ENCODE data around the gene AMACR.
A peak's percentile ranks its signal among the peaks of the same experiment; 100 is the strongest.
"Not testable (repeated sequence)": the region's sequence is repeated elsewhere in the genome, so short reads cannot be mapped to it uniquely, and the experiment has no call there.

The AMACR gene

GRCh38 chr5:34016750-34017149 lies 8.9 kb upstream of the AMACR start:
- no peak overlapping the region for H3K4me3 ChIP-seq (ENCODE audit: low read depth in 1 of 2, low read length in 2 of 2)
- no peaks in the 10 kb centered on the region for H3K27me3 ChIP-seq (ENCODE audit: control insufficient read depth in 1 of 2, insufficient read depth in 2 of 2, low read length in 2 of 2)
- H3K27ac ChIP-seq (ENCODE audit: low read depth, low read length) = no peak overlapping the region
- peaks cover 14% of the 10 kb centered on the region for H3K4me1 ChIP-seq (ENCODE audit: insufficient read depth, low read length)
- H3K9ac ChIP-seq (ENCODE audit: low read length) = no peak overlapping the region
- H3K9me3 ChIP-seq (ENCODE audit: low read length) = no peaks in the 10 kb centered on the region
- H3K36me3 ChIP-seq (ENCODE audit: insufficient read depth, low read length) = no peaks in the 10 kb centered on the region

GRCh38 chr5:34016222-34016621 lies 8.4 kb upstream of the AMACR start:
- peaks cover 14% of the 10 kb centered on the region for H3K4me1 ChIP-seq (ENCODE audit: insufficient read depth, low read length)
- no peaks in the 10 kb centered on the region for H3K36me3 ChIP-seq (ENCODE audit: insufficient read depth, low read length)
- H3K27ac ChIP-seq (ENCODE audit: low read depth, low read length) = no peak overlapping the region
- H3K9me3 ChIP-seq (ENCODE audit: low read length) = no peaks in the 10 kb centered on the region
- no peak overlapping the region for H3K9ac ChIP-seq (ENCODE audit: low read length)
- no peak overlapping the region for H3K4me3 ChIP-seq (ENCODE audit: low read depth in 1 of 2, low read length in 2 of 2)
- H3K27me3 ChIP-seq (ENCODE audit: control insufficient read depth in 1 of 2, insufficient read depth in 2 of 2, low read length in 2 of 2) = no peaks in the 10 kb centered on the region

GRCh38 chr5:34015120-34015822 lies 7.4 kb upstream of the AMACR start:
- no peak overlapping the region for H3K27ac ChIP-seq (ENCODE audit: low read depth, low read length)
- no peaks in the 10 kb centered on the region for H3K36me3 ChIP-seq (ENCODE audit: insufficient read depth, low read length)
- H3K9me3 ChIP-seq (ENCODE audit: low read length) = no peaks in the 10 kb centered on the region
- H3K9ac ChIP-seq (ENCODE audit: low read length) = no peak overlapping the region
- H3K4me3 ChIP-seq (ENCODE audit: low read depth in 1 of 2, low read length in 2 of 2) = no peak overlapping the region
- peaks cover 14% of the 10 kb centered on the region for H3K4me1 ChIP-seq (ENCODE audit: insufficient read depth, low read length)
- H3K27me3 ChIP-seq (ENCODE audit: control insufficient read depth in 1 of 2, insufficient read depth in 2 of 2, low read length in 2 of 2) = no peaks in the 10 kb centered on the region

DNA sequence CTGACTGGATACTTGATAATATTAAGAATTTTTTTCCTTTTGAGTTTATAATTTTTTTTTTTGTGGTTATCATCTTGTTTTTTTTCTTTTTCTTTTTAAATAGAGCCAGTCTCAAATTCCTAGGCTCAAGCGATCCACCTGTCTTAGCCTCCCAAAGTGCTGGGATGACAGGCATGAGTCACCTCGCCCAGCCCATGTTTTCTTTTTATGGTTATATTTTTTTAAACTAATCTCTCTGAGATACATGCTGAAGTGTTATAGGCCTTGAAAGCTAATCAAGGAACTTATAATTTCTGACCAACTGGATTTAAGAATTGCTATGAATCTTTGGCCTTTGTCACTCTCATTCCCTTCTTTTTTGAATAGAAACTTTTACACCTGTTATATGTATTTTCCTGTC lies 6.8 kb upstream of the AMACR start:
- no peaks in the 10 kb centered on the region for H3K36me3 ChIP-seq (ENCODE audit: insufficient read depth, low read length)
- H3K4me1 ChIP-seq (ENCODE audit: insufficient read depth, low read length) = peaks cover 14% of the 10 kb centered on the region
- no peak overlapping the region for H3K27ac ChIP-seq (ENCODE audit: low read depth, low read length)
- H3K9ac ChIP-seq (ENCODE audit: low read length) = no peak overlapping the region
- H3K4me3 ChIP-seq (ENCODE audit: low read depth in 1 of 2, low read length in 2 of 2) = no peak overlapping the region
- H3K9me3 ChIP-seq (ENCODE audit: low read length) = no peaks in the 10 kb centered on the region
- no peaks in the 10 kb centered on the region for H3K27me3 ChIP-seq (ENCODE audit: control insufficient read depth in 1 of 2, insufficient read depth in 2 of 2, low read length in 2 of 2)

GRCh38 chr5:34013547-34013946 lies 5.7 kb upstream of the AMACR start:
- Histone ChIP-seq H3K27ac (ENCODE audit: low read depth, low read length) (no peak overlapping the region), H3K9me3 (ENCODE audit: low read length) (no peaks in the 10 kb centered on the region), H3K9ac (ENCODE audit: low read length) (no peak overlapping the region), H3K36me3 (ENCODE audit: insufficient read depth, low read length) (no peaks in the 10 kb centered on the region), H3K27me3 (ENCODE audit: control insufficient read depth in 1 of 2, insufficient read depth in 2 of 2, low read length in 2 of 2) (no peaks in the 10 kb centered on the region), H3K4me3 (ENCODE audit: low read depth in 1 of 2, low read length in 2 of 2) (no peak overlapping the region), H3K4me1 (ENCODE audit: insufficient read depth, low read length) (peaks cover 20% of the 10 kb centered on the region)

GRCh38 chr5:34012791-34013190 lies 4.9 kb upstream of the AMACR start:
- Histone ChIP-seq H3K27ac (ENCODE audit: low read depth, low read length) (no peak overlapping the region), H3K9ac (ENCODE audit: low read length) (no peak overlapping the region), H3K9me3 (ENCODE audit: low read length) (no peaks in the 10 kb centered on the region), H3K27me3 (ENCODE audit: control insufficient read depth in 1 of 2, insufficient read depth in 2 of 2, low read length in 2 of 2) (no peaks in the 10 kb centered on the region), H3K4me1 (ENCODE audit: insufficient read depth, low read length) (peaks cover 20% of the 10 kb centered on the region), H3K36me3 (ENCODE audit: insufficient read depth, low read length) (no peaks in the 10 kb centered on the region), H3K4me3 (ENCODE audit: low read depth in 1 of 2, low read length in 2 of 2) (no peak overlapping the region)

DNA sequence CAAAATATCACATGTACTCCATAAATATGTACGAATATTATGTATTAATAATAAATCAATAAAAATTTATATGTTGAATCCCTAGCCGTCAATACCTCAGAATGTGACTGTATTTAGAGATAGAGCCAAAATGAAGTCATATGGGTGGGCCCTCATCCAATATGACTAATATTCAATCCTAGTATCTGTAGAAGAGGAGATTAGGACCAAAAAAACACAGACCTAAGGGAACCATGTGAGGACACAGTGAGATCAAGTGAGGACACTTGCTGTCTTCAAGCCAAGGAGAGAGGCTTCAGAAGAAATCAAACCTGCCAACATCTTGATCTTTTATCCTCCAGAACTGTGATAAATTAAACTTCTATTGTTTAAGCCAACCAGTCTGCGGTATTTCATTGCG lies 3.7 kb upstream of the AMACR start:
- no peak overlapping the region for H3K4me3 ChIP-seq (ENCODE audit: low read depth in 1 of 2, low read length in 2 of 2)
- H3K9ac ChIP-seq (ENCODE audit: low read length) = no peak overlapping the region
- no peaks in the 10 kb centered on the region for H3K9me3 ChIP-seq (ENCODE audit: low read length)
- peaks cover 27% of the 10 kb centered on the region for H3K4me1 ChIP-seq (ENCODE audit: insufficient read depth, low read length)
- no peaks in the 10 kb centered on the region for H3K36me3 ChIP-seq (ENCODE audit: insufficient read depth, low read length)
- H3K27me3 ChIP-seq (ENCODE audit: control insufficient read depth in 1 of 2, insufficient read depth in 2 of 2, low read length in 2 of 2) = no peaks in the 10 kb centered on the region
- H3K27ac ChIP-seq (ENCODE audit: low read depth, low read length) = no peak overlapping the region

- not testable (repeated sequence) for H3K4me3 ChIP-seq (ENCODE audit: low read depth in 1 of 2, low read length in 2 of 2); H3K9ac ChIP-seq (ENCODE audit: low read length); H3K27me3 ChIP-seq (ENCODE audit: control insufficient read depth in 1 of 2, insufficient read depth in 2 of 2, low read length in 2 of 2); H3K27ac ChIP-seq (ENCODE audit: low read depth, low read length); H3K36me3 ChIP-seq (ENCODE audit: insufficient read depth, low read length); H3K9me3 ChIP-seq (ENCODE audit: low read length)
- H3K4me1 ChIP-seq (ENCODE audit: insufficient read depth, low read length) = peaks cover 27% of the 10 kb centered on the region
Measured at GRCh38 chr5:34010146-34010545, 2.3 kb upstream of the AMACR start.

DNA sequence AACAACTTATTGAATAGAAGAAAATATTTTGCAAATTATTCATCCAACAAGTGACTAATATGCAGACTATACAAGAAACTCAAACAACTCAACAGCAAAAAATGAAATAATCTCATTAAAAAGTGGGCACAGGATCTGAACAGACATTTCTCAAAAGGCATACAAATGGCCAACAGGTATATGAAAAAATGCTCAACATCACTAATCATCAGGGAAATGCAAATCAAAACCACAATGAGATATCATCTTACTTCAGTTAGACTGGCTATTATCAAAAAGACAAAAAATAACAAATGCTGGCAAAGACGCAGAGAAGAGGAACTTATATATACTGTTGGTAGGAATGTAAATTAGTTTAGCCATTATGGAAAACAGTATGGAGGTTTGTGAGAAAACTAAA lies 1.8 kb upstream of the AMACR start:
- peaks cover under 1% of the 10 kb centered on the region for H3K36me3 ChIP-seq (ENCODE audit: insufficient read depth, low read length)
- H3K27me3 ChIP-seq (ENCODE audit: control insufficient read depth in 1 of 2, insufficient read depth in 2 of 2, low read length in 2 of 2) = no peaks in the 10 kb centered on the region
- H3K9ac ChIP-seq (ENCODE audit: low read length) = no peak overlapping the region
- H3K4me3 ChIP-seq (ENCODE audit: low read depth in 1 of 2, low read length in 2 of 2) = no peak overlapping the region
- peaks cover 27% of the 10 kb centered on the region for H3K4me1 ChIP-seq (ENCODE audit: insufficient read depth, low read length)
- no peak overlapping the region for H3K27ac ChIP-seq (ENCODE audit: low read depth, low read length)
- H3K9me3 ChIP-seq (ENCODE audit: low read length) = no peaks in the 10 kb centered on the region

GRCh38 chr5:34008802-34009201 lies 952 bp upstream of the AMACR start:
- Histone ChIP-seq H3K36me3 (ENCODE audit: insufficient read depth, low read length) (peaks cover 8% of the 10 kb centered on the region), H3K4me1 (ENCODE audit: insufficient read depth, low read length) (peaks cover 27% of the 10 kb centered on the region), H3K9me3 (ENCODE audit: low read length) (no peaks in the 10 kb centered on the region), H3K27me3 (ENCODE audit: control insufficient read depth in 1 of 2, insufficient read depth in 2 of 2, low read length in 2 of 2) (no peaks in the 10 kb centered on the region), H3K4me3 (ENCODE audit: low read depth in 1 of 2, low read length in 2 of 2) (peak overlapping the region in 1 of 2 donors; percentile 79), H3K27ac (ENCODE audit: low read depth, low read length) (peak overlapping the region; percentile 79), H3K9ac (ENCODE audit: low read length) (peak overlapping the region; percentile 45)

GRCh38 chr5:34007201-34007620 lies 639 bp downstream of the AMACR start:
- Histone ChIP-seq H3K36me3 (ENCODE audit: insufficient read depth, low read length) (peaks cover 19% of the 10 kb centered on the region), H3K9me3 (ENCODE audit: low read length) (no peaks in the 10 kb centered on the region), H3K4me3 (ENCODE audit: low read depth in 1 of 2, low read length in 2 of 2) (peak overlapping the region; percentile 59 to 79), H3K9ac (ENCODE audit: low read length) (peak overlapping the region; percentile 44), H3K4me1 (ENCODE audit: insufficient read depth, low read length) (peaks cover 26% of the 10 kb centered on the region), H3K27me3 (ENCODE audit: control insufficient read depth in 1 of 2, insufficient read depth in 2 of 2, low read length in 2 of 2) (no peaks in the 10 kb centered on the region), H3K27ac (ENCODE audit: low read depth, low read length) (peak overlapping the region; percentile 79)

- no peak overlapping the region for H3K9ac ChIP-seq (ENCODE audit: low read length)
- H3K9me3 ChIP-seq (ENCODE audit: low read length) = no peaks in the 10 kb centered on the region
- H3K36me3 ChIP-seq (ENCODE audit: insufficient read depth, low read length) = peaks cover 19% of the 10 kb centered on the region
- H3K4me1 ChIP-seq (ENCODE audit: insufficient read depth, low read length) = peaks cover 28% of the 10 kb centered on the region
- H3K4me3 ChIP-seq (ENCODE audit: low read depth in 1 of 2, low read length in 2 of 2) = no peak overlapping the region
- no peaks in the 10 kb centered on the region for H3K27me3 ChIP-seq (ENCODE audit: control insufficient read depth in 1 of 2, insufficient read depth in 2 of 2, low read length in 2 of 2)
- no peak overlapping the region for H3K27ac ChIP-seq (ENCODE audit: low read depth, low read length)
Measured at GRCh38 chr5:34005681-34006080, 2.2 kb downstream of the AMACR start.
